ENCODE measurements around the gene NPHP4. TPM values are rescaled to one million over a fixed set of nuclear protein-coding genes. Genes with fewer than 3 reads are reported as not detected.

Gene NPHP4
- total RNA-seq, 2 experiments from 2014 or later, result 18.1 to 19.1 TPM

DNA sequence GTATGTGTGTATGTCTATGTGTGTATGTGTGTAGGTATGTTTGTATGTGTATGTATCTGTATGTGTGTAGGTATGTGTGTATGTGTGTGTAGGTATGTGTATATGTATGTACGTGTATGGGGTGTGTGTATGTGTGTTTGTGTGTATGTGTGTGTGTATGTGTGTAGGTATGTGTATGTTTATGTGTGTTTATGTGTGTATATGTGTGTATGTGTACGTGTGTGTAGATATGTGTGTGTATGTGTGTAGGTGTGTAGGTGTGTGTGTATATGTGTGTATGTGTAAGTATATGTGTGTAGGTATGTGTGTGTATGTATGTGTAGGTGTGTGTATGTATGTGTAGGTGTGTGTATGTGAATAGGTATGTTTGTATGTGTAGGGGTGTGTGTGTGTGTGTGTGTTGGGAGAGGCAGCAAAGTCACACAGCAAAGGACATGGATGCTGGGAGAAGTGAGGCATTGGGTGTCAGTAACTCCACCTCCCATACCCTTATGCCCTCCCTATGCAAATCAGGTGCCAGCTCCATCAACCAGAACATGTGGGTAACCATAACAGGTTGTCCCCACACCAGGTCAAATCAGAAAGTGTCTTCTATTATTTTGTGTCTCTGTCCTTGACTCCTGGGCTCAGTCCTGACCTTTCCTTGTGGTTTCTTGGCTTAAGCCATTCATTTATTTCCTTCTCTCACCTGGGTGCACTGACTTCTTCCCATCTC, 38.5 kb upstream of the NPHP4 start:
- no peaks in the 10 kb centered on the region for H3K9me3 Mint-ChIP-seq
- H3K27me3 Mint-ChIP-seq, result no peaks in the 10 kb centered on the region
- peak overlapping the region; percentile 13 for H3K4me3 Mint-ChIP-seq
- ChIA-PET CTCF (no interaction called here), POLR2A (interaction anchor here (1.2 to 10.8 kb wide), 2 partner anchors 14 to 38 kb away, joined by 4 to 136 read pairs; partner anchors contain the start of gene NPHP4)
- no peak for DNase-seq
- peak overlapping the region; percentile 99 for H3K27ac Mint-ChIP-seq
- H3K36me3 Mint-ChIP-seq (ENCODE audit: low read depth), result peaks cover 80% of the 10 kb centered on the region
- H3K4me1 Mint-ChIP-seq, result peaks cover 85% of the 10 kb centered on the region

DNA sequence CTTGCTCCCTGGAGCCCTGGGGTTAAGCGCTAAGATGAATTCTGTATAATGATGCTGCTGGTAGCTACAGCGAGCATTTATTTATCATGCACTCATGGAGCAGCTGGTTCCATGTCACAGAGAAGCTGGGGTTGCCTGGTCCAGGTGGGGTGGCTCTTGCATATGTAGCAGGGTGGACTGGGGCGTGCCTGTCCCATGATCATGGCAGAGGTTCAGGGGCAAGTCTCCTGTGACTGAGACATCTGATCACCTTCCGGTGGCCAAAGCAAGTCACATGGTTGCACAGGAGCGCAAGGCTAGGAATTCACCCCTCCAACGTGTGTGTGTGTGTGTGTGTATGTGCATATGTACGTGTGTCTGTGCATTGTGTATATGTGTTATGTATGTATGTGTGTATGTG, 37.9 kb upstream of the NPHP4 start:
- peaks cover 84% of the 10 kb centered on the region for H3K4me1 Mint-ChIP-seq
- peak overlapping the region; percentile 13 for H3K4me3 Mint-ChIP-seq
- no peak for DNase-seq
- ChIA-PET POLR2A (interaction anchor here (1.2 to 10.8 kb wide), 2 partner anchors 14 to 37 kb away, joined by 4 to 136 read pairs; partner anchors contain the start of gene NPHP4), CTCF (interaction anchor here (1.3 kb wide), 1 partner anchor 75 kb away, joined by 3 read pairs; no protein-coding TSS in a partner anchor)
- no peaks in the 10 kb centered on the region for H3K9me3 Mint-ChIP-seq
- peak overlapping the region; percentile 99 for H3K27ac Mint-ChIP-seq
- no peaks in the 10 kb centered on the region for H3K27me3 Mint-ChIP-seq
- H3K36me3 Mint-ChIP-seq (ENCODE audit: low read depth), result peaks cover 76% of the 10 kb centered on the region

DNA sequence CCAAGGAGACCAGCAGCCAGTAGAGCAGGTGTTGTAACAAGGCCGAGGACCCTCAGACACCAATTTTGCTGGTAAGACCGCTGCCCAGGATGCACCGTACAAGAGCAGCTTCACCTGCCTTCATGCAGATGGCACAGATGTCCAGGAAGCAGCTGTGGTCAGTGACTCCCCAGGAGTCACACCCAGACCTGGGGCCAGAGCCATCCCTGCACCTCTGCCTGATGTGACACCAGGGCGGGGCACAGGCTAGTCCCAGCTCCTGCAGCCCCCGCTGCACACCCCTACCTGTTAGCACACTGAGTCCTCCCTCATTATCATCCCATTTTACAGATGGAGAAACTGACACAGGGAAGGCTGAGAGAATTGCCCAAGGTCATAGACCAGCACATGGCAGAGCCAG, 37.1 kb upstream of the NPHP4 start:
- H3K4me3 Mint-ChIP-seq, result peak overlapping the region; percentile 33

DNA sequence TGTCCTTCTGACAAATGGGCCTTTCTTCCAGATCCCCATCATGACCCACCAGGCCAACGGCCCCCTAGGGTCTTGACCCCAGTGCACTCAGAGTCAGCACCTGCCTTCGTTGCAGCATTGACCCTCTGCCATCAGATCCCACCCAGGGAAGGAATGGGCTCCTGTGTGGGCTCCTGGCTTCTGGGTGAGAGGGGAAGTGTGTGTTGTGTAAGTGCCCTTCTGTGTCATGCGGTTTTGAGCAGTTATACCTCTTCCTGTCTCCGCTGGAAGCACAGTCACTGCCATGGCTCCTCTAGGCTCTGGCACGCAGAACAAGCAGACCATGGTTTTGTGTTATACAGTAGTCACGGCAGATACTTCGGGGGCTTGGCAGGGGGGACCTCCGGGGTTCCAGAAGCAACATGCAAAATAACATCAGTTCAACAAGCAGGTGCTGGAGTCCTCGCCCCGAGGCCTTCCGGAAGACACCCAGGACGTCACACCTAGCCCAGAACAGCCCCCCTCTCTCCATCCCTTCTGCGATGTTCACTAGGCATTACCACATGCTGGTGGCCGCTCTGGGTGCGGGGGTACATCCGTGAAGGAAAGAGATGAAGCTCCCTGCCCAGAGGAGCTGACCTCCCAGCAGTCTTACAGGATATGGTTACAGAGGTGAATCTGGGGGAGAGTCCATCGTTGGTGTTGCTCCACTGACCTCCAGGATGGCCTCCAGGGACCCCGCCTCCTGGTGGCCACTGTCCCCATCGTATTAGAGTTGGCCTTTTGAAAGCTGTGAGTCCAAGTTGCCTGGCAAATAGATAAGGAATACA, 36.0 kb upstream of the NPHP4 start:
- Mint-ChIP-seq H3K27ac (peak overlapping the region; percentile 99), H3K4me1 (peaks cover 76% of the 10 kb centered on the region), H3K4me3 (peak overlapping the region; percentile 96), H3K9me3 (no peaks in the 10 kb centered on the region), H3K36me3 (ENCODE audit: low read depth) (peaks cover 70% of the 10 kb centered on the region), H3K27me3 (no peaks in the 10 kb centered on the region)
- ChIA-PET CTCF (interaction anchor here (0.5 to 1.2 kb wide), 3 partner anchors 10 to 38 kb away, joined by 3 to 4 read pairs (median 3); no protein-coding TSS in a partner anchor), POLR2A (interaction anchor here (0.8 to 10.8 kb wide), 6 partner anchors 9 to 208 kb away, joined by 3 to 136 read pairs (median 8); partner anchors contain the start of genes ICMT and NPHP4)
- peak; percentile 79 for DNase-seq

More for the DNA sequence above, 37.1 kb upstream of the NPHP4 start:
- no peaks in the 10 kb centered on the region for H3K27me3 Mint-ChIP-seq
- H3K27ac Mint-ChIP-seq, result peak overlapping the region; percentile 99
- ChIA-PET POLR2A (interaction anchor here (0.8 to 10.8 kb wide), 5 partner anchors 8 to 74 kb away, joined by 3 to 136 read pairs (median 4); partner anchors contain the start of gene NPHP4), CTCF (interaction anchor here (0.9 to 1.3 kb wide), 2 partner anchors 36 to 74 kb away, joined by 3 to 4 read pairs; no protein-coding TSS in a partner anchor)
- H3K36me3 Mint-ChIP-seq (ENCODE audit: low read depth), result peaks cover 73% of the 10 kb centered on the region
- no peak for DNase-seq
- no peaks in the 10 kb centered on the region for H3K9me3 Mint-ChIP-seq
- H3K4me1 Mint-ChIP-seq, result peaks cover 81% of the 10 kb centered on the region

DNA sequence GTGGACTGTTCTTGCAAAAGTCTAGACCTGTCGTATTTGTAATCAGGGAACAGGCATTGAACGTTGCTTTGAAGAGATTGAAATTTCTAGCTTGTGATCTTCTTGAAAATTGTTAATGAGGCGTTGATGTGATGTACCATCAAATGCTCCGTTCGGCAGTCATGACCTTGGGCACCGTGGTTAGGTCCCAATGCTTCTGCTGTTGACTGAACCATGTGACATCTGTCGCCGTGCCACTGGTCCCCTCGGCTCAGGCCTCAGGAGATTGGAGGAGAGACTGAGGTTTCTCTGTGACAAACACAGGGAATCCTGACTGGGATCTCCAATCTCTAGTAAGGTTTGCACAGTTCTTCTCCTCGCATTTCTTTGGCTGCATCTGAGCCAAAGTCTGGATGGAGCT, 35.4 kb upstream of the NPHP4 start:
- POLR2A ChIA-PET, result interaction anchor here (0.8 to 10.8 kb wide), 6 partner anchors 10 to 72 kb away, joined by 3 to 136 read pairs (median 8); partner anchors contain the start of gene NPHP4
- DNase-seq, result peak; percentile 57

DNA sequence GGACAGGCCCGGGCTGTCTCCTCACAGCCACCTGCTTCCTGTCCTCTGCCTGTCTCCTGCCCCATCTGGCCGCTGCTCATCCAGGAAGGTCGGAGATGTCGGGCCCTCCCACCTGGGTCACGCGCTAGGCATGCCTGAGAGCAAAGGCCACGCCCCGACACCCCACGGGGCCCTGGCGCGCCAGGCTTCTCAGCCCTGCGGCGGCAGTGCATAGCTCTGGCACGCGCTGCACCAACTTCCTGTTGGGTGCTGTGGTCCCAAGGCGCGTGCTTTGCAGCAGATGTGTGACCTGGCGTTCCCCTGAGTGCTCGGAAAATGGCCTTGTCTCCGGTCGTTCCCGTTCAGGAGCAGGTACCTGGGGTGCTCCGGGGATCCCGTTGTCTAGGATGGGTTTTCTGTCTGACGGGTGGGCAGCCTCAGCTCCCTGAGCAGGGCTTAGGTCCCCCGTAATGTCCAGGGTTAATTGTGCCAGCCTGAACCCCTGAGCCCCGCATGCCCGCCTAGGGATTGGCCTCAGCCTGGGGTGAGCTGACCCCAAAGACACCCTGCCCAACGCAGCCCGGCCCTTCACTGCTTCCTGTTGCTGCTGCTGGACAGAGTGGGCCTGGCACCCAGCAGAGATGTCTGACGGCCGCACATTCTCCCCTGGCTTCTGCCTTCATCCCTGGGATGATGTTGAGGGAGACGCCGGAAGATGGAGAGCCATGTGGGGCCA, 34.0 kb upstream of the NPHP4 start:
- CTCF ChIA-PET, result interaction anchor here (1.0 to 2.4 kb wide), 3 partner anchors 8 to 32 kb away, joined by 6 to 9 read pairs (median 7); no protein-coding TSS in a partner anchor
- peaks cover 4% of the 10 kb centered on the region for H3K9me3 Mint-ChIP-seq
- peak overlapping the region; percentile 99 for H3K27ac Mint-ChIP-seq
- H3K4me3 Mint-ChIP-seq, result peak overlapping the region; percentile 96
- no peaks in the 10 kb centered on the region for H3K27me3 Mint-ChIP-seq
- H3K4me1 Mint-ChIP-seq, result peaks cover 57% of the 10 kb centered on the region
- peak; percentile 96 for DNase-seq
- H3K36me3 Mint-ChIP-seq (ENCODE audit: low read depth), result peaks cover 65% of the 10 kb centered on the region
- POLR2A ChIA-PET, result interaction anchor here (0.6 to 10.8 kb wide), 10 partner anchors 8 to 171 kb away, joined by 3 to 136 read pairs (median 4); partner anchors contain the start of gene NPHP4

More for the DNA sequence above, 35.4 kb upstream of the NPHP4 start:
- no peaks in the 10 kb centered on the region for H3K27me3 Mint-ChIP-seq
- H3K4me1 Mint-ChIP-seq, result peaks cover 70% of the 10 kb centered on the region
- peak overlapping the region; percentile 96 for H3K4me3 Mint-ChIP-seq
- peak overlapping the region; percentile 99 for H3K27ac Mint-ChIP-seq
- CTCF ChIA-PET, result interaction anchor here (0.6 to 2.4 kb wide), 3 partner anchors 10 to 754 kb away, joined by 3 to 9 read pairs (median 4); no protein-coding TSS in a partner anchor
- peaks cover 64% of the 10 kb centered on the region for H3K36me3 Mint-ChIP-seq (ENCODE audit: low read depth)
- no peaks in the 10 kb centered on the region for H3K9me3 Mint-ChIP-seq

DNA sequence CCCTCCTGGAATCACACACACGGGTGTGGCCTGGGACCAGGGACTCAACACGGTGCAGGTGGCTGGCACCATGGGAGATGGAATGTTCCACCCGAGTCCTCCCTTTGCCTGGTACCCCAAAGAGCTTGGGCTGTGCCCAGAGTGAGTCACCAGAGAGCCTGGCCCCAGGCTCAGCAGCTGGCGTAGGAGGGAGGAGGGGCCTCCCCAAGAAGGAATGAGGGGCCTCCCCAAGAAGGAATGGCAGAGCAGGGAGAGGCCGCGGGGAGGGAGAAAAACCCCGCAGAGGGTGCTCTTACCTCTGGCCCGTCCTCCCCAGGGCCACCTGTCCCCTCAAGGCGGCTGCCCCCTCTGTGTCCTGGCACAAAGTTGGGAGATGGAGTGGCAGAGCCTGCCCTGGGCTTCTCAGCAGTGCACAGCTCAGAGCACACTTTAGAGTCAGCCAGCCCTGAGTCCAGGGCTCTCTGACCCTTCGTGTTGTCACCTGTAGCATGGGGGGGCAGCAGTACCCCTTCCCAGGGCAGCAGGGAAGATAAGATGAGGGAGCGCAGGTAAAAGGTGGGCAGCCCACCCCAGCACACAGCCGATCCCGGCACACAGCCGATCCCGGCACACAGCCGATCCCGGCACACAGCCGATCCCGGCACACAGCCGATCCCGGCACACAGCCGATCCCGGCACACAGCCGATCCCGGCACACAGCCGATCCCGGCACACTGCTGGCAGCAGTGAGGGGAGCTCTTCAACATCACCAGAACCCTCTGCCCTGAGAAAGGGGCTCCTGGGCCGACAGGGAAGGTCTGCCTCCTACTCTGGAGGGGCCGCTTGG, 33.3 kb upstream of the NPHP4 start:
- Mint-ChIP-seq H3K27ac (peak overlapping the region; percentile 99), H3K27me3 (no peaks in the 10 kb centered on the region), H3K4me3 (peak overlapping the region; percentile 96), H3K9me3 (peaks cover 4% of the 10 kb centered on the region), H3K36me3 (ENCODE audit: low read depth) (peaks cover 59% of the 10 kb centered on the region), H3K4me1 (peaks cover 49% of the 10 kb centered on the region)
- ChIA-PET POLR2A (interaction anchor here (0.6 to 10.8 kb wide), 10 partner anchors 8 to 172 kb away, joined by 3 to 136 read pairs (median 4); partner anchors contain the start of gene NPHP4), CTCF (interaction anchor here (1.0 to 2.4 kb wide), 3 partner anchors 9 to 32 kb away, joined by 6 to 9 read pairs (median 7); no protein-coding TSS in a partner anchor)
- no peak for DNase-seq

DNA sequence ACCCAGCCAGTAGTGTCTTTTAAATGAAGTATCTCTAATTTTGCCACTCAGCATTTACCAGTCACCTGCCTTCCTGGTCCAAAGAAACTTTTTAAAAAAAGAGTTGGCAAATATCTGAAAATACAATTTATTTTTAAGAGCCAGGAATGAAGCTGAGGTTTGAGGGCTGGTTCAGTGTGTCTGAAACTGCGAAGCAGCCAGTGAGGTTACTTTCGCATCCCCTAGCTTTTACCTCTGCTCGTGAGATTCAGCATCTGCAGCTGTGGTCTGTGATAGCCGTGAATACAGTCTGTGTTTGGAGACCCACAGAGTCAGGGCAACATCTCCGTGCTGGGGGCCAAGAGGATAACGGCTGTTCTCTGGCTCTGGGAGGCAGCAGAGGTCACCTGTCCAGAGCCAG, 32.2 kb upstream of the NPHP4 start:
- peaks cover 58% of the 10 kb centered on the region for H3K36me3 Mint-ChIP-seq (ENCODE audit: low read depth)
- ChIA-PET POLR2A (interaction anchor here (0.7 to 10.8 kb wide), 2 partner anchors 13 to 32 kb away, joined by 3 to 136 read pairs; partner anchors contain the start of gene NPHP4), CTCF (no interaction called here)
- peaks cover 38% of the 10 kb centered on the region for H3K4me1 Mint-ChIP-seq
- no peaks in the 10 kb centered on the region for H3K27me3 Mint-ChIP-seq
- DNase-seq, result no peak
- no peak overlapping the region for H3K27ac Mint-ChIP-seq
- no peak overlapping the region for H3K4me3 Mint-ChIP-seq
- peaks cover 4% of the 10 kb centered on the region for H3K9me3 Mint-ChIP-seq

DNA sequence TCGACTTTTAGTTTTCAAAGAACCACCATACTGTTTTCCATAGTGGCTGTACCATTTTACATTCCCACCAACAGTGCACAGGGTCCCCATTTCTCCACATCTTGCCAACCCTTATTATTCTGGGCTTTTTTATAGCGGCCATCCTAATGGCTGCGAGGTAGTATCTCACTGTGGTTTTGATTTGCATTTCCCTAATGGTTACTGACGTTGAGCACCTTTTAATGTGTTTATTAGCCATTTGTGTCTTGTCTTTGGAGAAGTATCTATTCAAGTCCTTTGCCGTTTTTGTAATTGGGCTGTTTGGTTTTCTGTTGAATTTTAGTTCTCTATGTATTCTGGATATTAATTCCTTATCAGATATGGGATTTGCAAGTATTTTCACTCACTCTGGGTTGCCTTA, 31.1 kb upstream of the NPHP4 start:
- no peak for DNase-seq
- Mint-ChIP-seq H3K4me1 (peaks cover 28% of the 10 kb centered on the region), H3K36me3 (ENCODE audit: low read depth) (peaks cover 50% of the 10 kb centered on the region), H3K4me3 (no peak overlapping the region), H3K27me3 (no peaks in the 10 kb centered on the region), H3K9me3 (peaks cover 4% of the 10 kb centered on the region), H3K27ac (no peak overlapping the region)
- ChIA-PET POLR2A (no interaction called here), CTCF (no interaction called here)

DNA sequence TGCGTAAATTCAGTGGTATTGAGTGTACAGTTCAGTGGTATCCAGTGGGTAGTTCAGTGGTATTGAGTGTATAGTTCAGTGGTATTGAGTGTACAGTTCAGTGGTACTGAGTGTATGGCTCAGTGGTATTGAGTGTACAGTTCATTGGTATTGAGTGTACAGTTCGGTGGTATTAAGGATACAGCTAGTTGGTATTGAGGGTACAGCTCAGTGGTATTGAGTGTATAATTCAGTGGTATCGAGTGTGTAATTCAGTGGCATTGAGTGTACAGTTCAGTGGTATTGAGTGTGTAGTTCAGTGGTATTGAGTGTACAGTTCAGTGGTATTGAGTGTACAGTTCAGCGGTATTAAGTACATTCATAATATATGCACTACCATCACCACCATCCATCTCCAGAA, 30.0 kb upstream of the NPHP4 start:
- peaks cover 18% of the 10 kb centered on the region for H3K4me1 Mint-ChIP-seq
- peaks cover 39% of the 10 kb centered on the region for H3K36me3 Mint-ChIP-seq (ENCODE audit: low read depth)
- ChIA-PET POLR2A (no interaction called here), CTCF (no interaction called here)
- H3K27me3 Mint-ChIP-seq, result no peaks in the 10 kb centered on the region
- no peak overlapping the region for H3K27ac Mint-ChIP-seq
- H3K4me3 Mint-ChIP-seq, result no peak overlapping the region
- no peak for DNase-seq
- peaks cover 4% of the 10 kb centered on the region for H3K9me3 Mint-ChIP-seq

DNA sequence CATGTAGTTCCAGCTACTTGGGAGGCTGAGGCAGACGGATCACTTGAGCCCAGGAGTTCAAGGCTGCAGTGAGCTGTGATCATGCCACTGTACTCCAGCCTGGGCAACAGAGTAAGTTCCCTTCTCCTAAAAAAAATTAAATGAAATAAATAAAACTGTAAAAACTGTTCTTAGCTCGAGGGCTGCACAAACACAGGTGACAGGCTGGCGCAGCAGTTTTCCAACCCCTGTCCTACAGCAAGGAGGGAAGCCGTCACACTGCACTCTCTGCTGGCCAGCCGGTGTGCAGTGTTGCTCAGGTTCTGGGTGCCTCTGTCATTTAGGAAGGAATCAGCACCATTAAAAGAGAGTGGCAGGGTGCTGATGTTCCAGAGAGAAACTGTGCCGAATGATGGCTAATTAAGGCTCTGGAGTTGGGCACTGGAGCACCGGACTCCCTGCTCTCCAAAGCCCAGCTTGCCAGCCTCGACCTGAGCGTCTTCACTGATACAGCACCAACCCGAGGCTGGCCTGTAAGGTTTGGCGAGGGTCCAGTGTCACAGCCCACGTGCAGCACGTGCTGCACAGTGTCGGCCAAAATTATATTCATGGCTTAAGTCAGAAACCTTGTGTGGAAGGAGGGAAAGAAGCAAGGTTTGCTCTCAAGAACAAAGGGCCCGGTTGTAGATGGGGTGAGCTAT, 27.1 kb upstream of the NPHP4 start:
- CTCF ChIA-PET, result no interaction called here
- H3K4me3 Mint-ChIP-seq, result no peak overlapping the region
- DNase-seq, result no peak
- POLR2A ChIA-PET, result interaction anchor here (0.8 to 1.3 kb wide), 2 partner anchors 25 to 27 kb away, joined by 3 to 5 read pairs; partner anchors contain the start of gene NPHP4
- peaks cover 42% of the 10 kb centered on the region for H3K36me3 Mint-ChIP-seq (ENCODE audit: low read depth)
- H3K9me3 Mint-ChIP-seq, result peaks cover 4% of the 10 kb centered on the region
- peaks cover 2% of the 10 kb centered on the region for H3K4me1 Mint-ChIP-seq
- no peaks in the 10 kb centered on the region for H3K27me3 Mint-ChIP-seq
- H3K27ac Mint-ChIP-seq, result no peak overlapping the region

Data from activated CD4-positive, alpha-beta memory T cell treated with anti-CD3 and anti-CD28 coated beads, Interleukin-2, amount 10 ng/mL, durations not matched to agents 7 days and 5 days (primary cell).